Pancreas (tissue), 10 donors: ENCODE data around the gene TNFRSF1A. TPM values are rescaled to one million over a fixed set of nuclear protein-coding genes. Genes with fewer than 3 reads are reported as not detected.
A peak's percentile ranks its signal among the peaks of the same experiment; 100 is the strongest.

Source experiments
- ATAC-seq, 4 donors: fragments of 200-7000 bp; cut with Tn5 transposase; one replicate each; pipeline versions ENCODE4 v1.8.0 to v1.9.1; 2020; ENCODE audit warnings: mild to moderate bottlenecking in 4 of 4, moderate library complexity in 4 of 4
- DNase-seq, 6 donors: peaks; one replicate each; pipeline ENCODE4 v3.0.0-alpha.2; 2020
- FAIRE-seq: peaks from 2 replicates; lab custom pipeline; 2012; peaks lifted over from hg19 to GRCh38; lab: Jason Lieb, UNC
- H3K27ac ChIP-seq, 4 donors: fragments of 200-600 bp; sonication (generic); 1 replicate in 3 of 4; 2 replicates in 1 of 4; pipeline versions ENCODE4 v1.5.0 to v1.8.0; 2020
- H3K27me3 ChIP-seq, 4 donors: fragments of 200-600 bp; one replicate each; pipeline ENCODE4 v1.8.0; 2021
- H3K36me3 ChIP-seq, 3 donors: fragments of 200-600 bp; sonication (generic) in 1 of 3; one replicate each; pipeline versions ENCODE4 v1.5.0 to v1.8.0; 2020 to 2021
- H3K4me1 ChIP-seq, 3 donors: fragments of 200-600 bp; one replicate each; pipeline ENCODE4 v1.8.0; 2021
- H3K4me3 ChIP-seq, 4 donors: fragments of 200-600 bp; sonication (generic) in 2 of 4; one replicate each; pipeline versions ENCODE4 v1.5.0 to v1.8.0; 2020 to 2021
- H3K9me3 ChIP-seq, 4 donors: fragments of 200-600 bp; one replicate each; pipeline ENCODE4 v1.8.0; 2021
- WGBS, 2 donors: extraction: QIAGEN DNeasy Blood & Tissue Kit; methylation state at CpG; one replicate each; pipeline ENCODE4 v1.1.7; 2013; 5-methylcytosine and 5-hydroxymethylcytosine counted together
- intact Hi-C, 3 donors: fragments of 100-400 bp; cut with DNase I; formaldehyde crosslinking; loops; one replicate each; pipeline versions ENCODE4 v1.11.1 to v1.14.2; 2022
- polyA plus RNA-seq, 2 donors: library from polyadenylated mRNA; stranded (reverse); fragments of 200-250 nt; gene quantifications; one replicate each; pipeline ENCODE4 v1.2.3, GENCODE V29; 2013
- total RNA-seq, 6 donors: library from RNA; stranded (reverse); fragmentation: NEBNext Ultra II Directional in 4 of 6; extraction: Animal tissue kit (Norgen Biotek cat#: 25700) in 4 of 6; gene quantifications; one replicate each; pipeline versions ENCODE4 v1.2.1 to v1.2.4, GENCODE V29; 2021 to 2023
- TF ChIP-seq, protein P1 (sequence below), 4 donors: fragments of 200-600 bp; sonication (generic) in 3 of 4; IDR thresholded peaks; one replicate each; pipeline versions ENCODE4 v1.5.0 to v1.8.0; 2021; ENCODE audit warnings: antibody characterized with exemption in 4 of 4
- donor health status: healthy with polysubstance abuse.
- donor health status: DM: no; HTN: no; CAD: no; lungs with moderate emphysema.
- donor health status: DM: no; HTN: no; CAD: no.
- donor health status: control.
- donor health status: control.
- donor health status: Bipolar disorder and iron deficiency.
- donor health status: DM: yes; HTN: yes; CAD: no.
- donor health status: DM: no; HTN: no; CAD: no.
- donor health status: DM: no; HTN: no; CAD: no.
- donor health status: DM: yes; HTN: yes; CAD: no.

TNFRSF1A gene
- total RNA-seq (10 to 100 TPM; 23.5 to 68.1 (median 36.6) TPM), polyA plus RNA-seq (10 to 100 TPM; 34.2 to 43.6 TPM)

- WGBS, 2 donors = 0% methylated on average over 21 of the region's 21 CpGs
- peak in 5 of 6 donors; percentile 64 to 80 (median 70) for DNase-seq
- ATAC-seq = peak; percentile 80 to 89 (median 84)
- no peaks in the 10 kb centered on the region for H3K27me3 ChIP-seq
- peaks cover 23 to 54% (median 30%) of the 10 kb centered on the region in 3 donors for H3K4me1 ChIP-seq
- intact Hi-C loops = no loop called here
- no peaks in the 10 kb centered on the region for H3K9me3 ChIP-seq
- peak within 1 kb of the TSS; percentile 69 to 99 (median 88) for H3K27ac ChIP-seq
- H3K4me3 ChIP-seq = peak within 1 kb of the TSS; percentile 67 to 90 (median 81)
- no peaks in the 10 kb centered on the region for H3K36me3 ChIP-seq
- no peak for FAIRE-seq
- TF ChIP-seq, protein P1, sequence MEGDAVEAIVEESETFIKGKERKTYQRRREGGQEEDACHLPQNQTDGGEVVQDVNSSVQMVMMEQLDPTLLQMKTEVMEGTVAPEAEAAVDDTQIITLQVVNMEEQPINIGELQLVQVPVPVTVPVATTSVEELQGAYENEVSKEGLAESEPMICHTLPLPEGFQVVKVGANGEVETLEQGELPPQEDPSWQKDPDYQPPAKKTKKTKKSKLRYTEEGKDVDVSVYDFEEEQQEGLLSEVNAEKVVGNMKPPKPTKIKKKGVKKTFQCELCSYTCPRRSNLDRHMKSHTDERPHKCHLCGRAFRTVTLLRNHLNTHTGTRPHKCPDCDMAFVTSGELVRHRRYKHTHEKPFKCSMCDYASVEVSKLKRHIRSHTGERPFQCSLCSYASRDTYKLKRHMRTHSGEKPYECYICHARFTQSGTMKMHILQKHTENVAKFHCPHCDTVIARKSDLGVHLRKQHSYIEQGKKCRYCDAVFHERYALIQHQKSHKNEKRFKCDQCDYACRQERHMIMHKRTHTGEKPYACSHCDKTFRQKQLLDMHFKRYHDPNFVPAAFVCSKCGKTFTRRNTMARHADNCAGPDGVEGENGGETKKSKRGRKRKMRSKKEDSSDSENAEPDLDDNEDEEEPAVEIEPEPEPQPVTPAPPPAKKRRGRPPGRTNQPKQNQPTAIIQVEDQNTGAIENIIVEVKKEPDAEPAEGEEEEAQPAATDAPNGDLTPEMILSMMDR (IDR thresholded peaks at IDR 0.05) = no peak
Observed at GRCh38 chr12:6341417-6342139, at the start of gene TNFRSF1A. Gene TNFRSF1A, minus strand, starts transcription at chr12:6342076. Its CDS starts 262 bp downstream, at chr12:6341814.

DNA sequence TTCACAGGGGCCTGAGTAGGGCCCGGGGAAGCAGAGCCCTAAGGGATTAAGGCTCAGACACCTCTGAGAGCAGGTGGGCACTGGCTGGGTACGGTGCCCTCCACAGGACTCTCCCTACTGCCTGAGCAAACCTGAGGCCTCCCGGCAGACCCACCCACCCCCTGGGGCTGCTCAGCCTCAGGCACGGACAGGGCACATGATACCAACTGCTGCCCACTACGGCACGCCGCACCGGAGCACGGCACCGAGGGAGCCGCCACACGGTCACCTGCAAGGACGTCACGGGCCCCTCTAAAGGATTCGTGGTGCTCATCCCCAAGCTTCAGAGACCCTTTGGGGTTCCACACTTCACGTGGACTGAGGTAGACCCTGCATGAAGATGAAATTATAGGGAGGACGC lies 49.1 kb upstream of the TNFRSF1A start:
- TF ChIP-seq, protein P1 (IDR thresholded peaks at IDR 0.05) = no peak
- no peak overlapping the region for H3K27ac ChIP-seq
- H3K27me3 ChIP-seq = no peaks in the 10 kb centered on the region
- DNase-seq = peak in 1 of 6 donors; percentile 77
- peaks cover 0 to 19% (median 5%) of the 10 kb centered on the region in 3 donors for H3K36me3 ChIP-seq
- peaks cover 13 to 16% (median 14%) of the 10 kb centered on the region in 3 donors for H3K4me1 ChIP-seq
- no peak for FAIRE-seq
- WGBS, 2 donors = 89 to 93% methylated on average over 17 of the region's 17 CpGs
- H3K9me3 ChIP-seq = no peaks in the 10 kb centered on the region
- intact Hi-C loops = no loop called here
- peak in 1 of 4 donors; percentile 6 for ATAC-seq
- no peak overlapping the region for H3K4me3 ChIP-seq

GRCh38 chr12:6390084-6390799 lies 48.4 kb upstream of the TNFRSF1A start:
- Histone ChIP-seq H3K4me1 (peaks cover 14 to 18% (median 15%) of the 10 kb centered on the region in 3 donors), H3K9me3 (no peaks in the 10 kb centered on the region), H3K27me3 (no peaks in the 10 kb centered on the region), H3K27ac (no peak overlapping the region), H3K36me3 (peaks cover 0 to 19% (median 5%) of the 10 kb centered on the region in 3 donors), H3K4me3 (no peak overlapping the region)
- DNase-seq = peak in 1 of 6 donors; percentile 60
- intact Hi-C loops = no loop called here
- no peak for FAIRE-seq
- 90% methylated on average over 15 of the region's 15 CpGs for WGBS, 2 donors
- TF ChIP-seq, protein P1 (IDR thresholded peaks at IDR 0.05) = no peak
- ATAC-seq = no peak

DNA sequence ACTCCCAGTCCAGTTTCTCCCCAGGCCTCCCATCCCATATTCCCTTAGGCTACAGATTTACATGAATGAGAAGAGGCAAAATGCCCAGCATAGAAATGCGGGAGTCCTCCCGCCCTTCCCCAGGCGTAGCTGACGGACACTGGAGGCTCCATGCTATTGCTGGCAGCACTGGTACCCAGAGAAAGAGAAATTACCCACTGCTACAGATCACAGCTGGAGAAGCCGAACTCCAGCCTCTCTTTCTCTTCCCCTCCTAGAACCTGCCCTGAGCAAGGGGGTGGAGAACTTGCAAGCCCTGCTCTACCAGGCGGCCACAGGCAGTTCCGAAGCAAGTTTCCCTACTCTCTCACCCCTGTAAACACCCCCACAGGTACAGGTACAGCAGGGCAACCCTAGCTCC lies 45.7 kb upstream of the TNFRSF1A start:
- intact Hi-C loops = no loop called here

More for the DNA sequence above, 45.7 kb upstream of the TNFRSF1A start:
- Histone ChIP-seq H3K36me3 (peaks cover 0 to 19% (median 5%) of the 10 kb centered on the region in 3 donors), H3K4me3 (no peak overlapping the region), H3K4me1 (peaks cover 15 to 26% (median 20%) of the 10 kb centered on the region in 3 donors), H3K9me3 (no peaks in the 10 kb centered on the region), H3K27me3 (no peaks in the 10 kb centered on the region), H3K27ac (no peak overlapping the region)
- TF ChIP-seq, protein P1 (IDR thresholded peaks at IDR 0.05) = no peak
- WGBS, 2 donors = 95 to 97% methylated on average over 7 of the region's 7 CpGs
- no peak for FAIRE-seq
- no peak for ATAC-seq
- DNase-seq = no peak
